Glutamatergic neuron (in vitro differentiated cells): ENCODE measurements around the gene MAGI3. TPM values are rescaled to one million over a fixed set of nuclear protein-coding genes. Genes with fewer than 3 reads are reported as not detected.

Experiments
- DNase-seq: peaks from one replicate; pipeline ENCODE4 v3.0.0; 2022
- H3K27ac Mint-ChIP-seq: one replicate; pipeline ENCODE4 v1.8.0; 2020; ENCODE audit warnings: mild to moderate bottlenecking, mixed read lengths, inconsistent platforms; ENCODE audit not compliant: unreplicated experiment
- H3K27me3 Mint-ChIP-seq: one replicate; pipeline ENCODE4 v1.8.0; 2020; ENCODE audit warnings: mild to moderate bottlenecking, moderate library complexity, mixed read lengths, inconsistent platforms; ENCODE audit not compliant: unreplicated experiment
- H3K36me3 Mint-ChIP-seq: one replicate; pipeline ENCODE4 v1.8.0; 2020; ENCODE audit warnings: mild to moderate bottlenecking, mixed read lengths, inconsistent platforms; ENCODE audit not compliant: unreplicated experiment
- H3K4me1 Mint-ChIP-seq: one replicate; pipeline ENCODE4 v1.8.0; 2020; ENCODE audit warnings: mild to moderate bottlenecking, low read depth, mixed read lengths, inconsistent platforms; ENCODE audit not compliant: unreplicated experiment
- H3K4me3 Mint-ChIP-seq: one replicate; pipeline ENCODE4 v1.8.0; 2020; ENCODE audit warnings: mild to moderate bottlenecking, mixed read lengths, inconsistent platforms; ENCODE audit not compliant: unreplicated experiment
- H3K9me3 Mint-ChIP-seq: one replicate; pipeline ENCODE4 v1.8.0; 2020; ENCODE audit warnings: mild to moderate bottlenecking, moderate library complexity, mixed read lengths, inconsistent platforms; ENCODE audit not compliant: unreplicated experiment
- total RNA-seq: library from RNA; stranded (reverse); fragmentation: NEBNext Ultra II Directional; extraction: Animal tissue kit (Norgen Biotek cat#: 25700); gene quantifications from one replicate; pipeline ENCODE4 v1.2.1, GENCODE V29; 2021; ENCODE audit not compliant: unreplicated experiment
- TF ChIP-seq, protein P1 (sequence below): fragments of 200-600 bp; sonication (generic); IDR thresholded peaks from one replicate; pipeline ENCODE4 v1.5.0; 2021; ENCODE audit not compliant: partially characterized antibody, unreplicated experiment

Gene MAGI3
- total RNA-seq, 1 donor from 2014 or later, result 26.3 TPM

DNA sequence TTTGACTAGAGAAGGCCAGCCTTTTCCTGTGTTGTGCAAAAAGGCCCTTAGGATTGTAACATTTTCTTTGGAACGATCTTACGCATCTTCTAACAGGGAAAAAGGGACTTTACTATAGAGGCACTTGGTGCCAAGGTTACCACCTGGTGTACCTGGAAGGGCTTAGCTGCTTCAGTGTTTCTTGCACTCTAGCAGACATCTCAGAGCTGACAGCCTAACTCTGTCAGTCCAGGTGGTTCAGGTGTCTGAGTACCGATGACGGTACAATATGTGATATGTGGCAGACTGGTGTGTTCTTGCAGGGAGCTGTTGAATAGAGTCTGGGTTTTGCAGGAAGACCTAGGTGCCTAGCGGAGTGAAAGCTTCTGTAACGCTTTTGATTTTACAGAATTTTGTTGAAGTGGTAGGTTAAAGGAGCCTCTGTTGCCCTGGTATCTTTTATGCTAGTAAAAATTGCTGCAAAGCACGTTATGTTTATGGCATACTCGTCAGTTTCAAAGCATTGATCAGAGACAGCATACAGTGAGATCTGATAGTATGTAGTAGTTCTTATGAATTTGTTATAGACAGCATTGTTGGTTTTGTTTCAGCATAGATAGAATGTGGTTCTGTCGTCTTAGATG lies 1.4 kb downstream of the MAGI3 start:
- Mint-ChIP-seq H3K36me3 (no peaks in the 10 kb centered on the region), H3K27ac (peak overlapping the region; percentile 83), H3K9me3 (peaks cover 7% of the 10 kb centered on the region), H3K4me1 (peaks cover 11% of the 10 kb centered on the region), H3K27me3 (peaks cover 4% of the 10 kb centered on the region), H3K4me3 (peak overlapping the region; percentile 89)
- no peak for DNase-seq
- TF ChIP-seq, protein P1, sequence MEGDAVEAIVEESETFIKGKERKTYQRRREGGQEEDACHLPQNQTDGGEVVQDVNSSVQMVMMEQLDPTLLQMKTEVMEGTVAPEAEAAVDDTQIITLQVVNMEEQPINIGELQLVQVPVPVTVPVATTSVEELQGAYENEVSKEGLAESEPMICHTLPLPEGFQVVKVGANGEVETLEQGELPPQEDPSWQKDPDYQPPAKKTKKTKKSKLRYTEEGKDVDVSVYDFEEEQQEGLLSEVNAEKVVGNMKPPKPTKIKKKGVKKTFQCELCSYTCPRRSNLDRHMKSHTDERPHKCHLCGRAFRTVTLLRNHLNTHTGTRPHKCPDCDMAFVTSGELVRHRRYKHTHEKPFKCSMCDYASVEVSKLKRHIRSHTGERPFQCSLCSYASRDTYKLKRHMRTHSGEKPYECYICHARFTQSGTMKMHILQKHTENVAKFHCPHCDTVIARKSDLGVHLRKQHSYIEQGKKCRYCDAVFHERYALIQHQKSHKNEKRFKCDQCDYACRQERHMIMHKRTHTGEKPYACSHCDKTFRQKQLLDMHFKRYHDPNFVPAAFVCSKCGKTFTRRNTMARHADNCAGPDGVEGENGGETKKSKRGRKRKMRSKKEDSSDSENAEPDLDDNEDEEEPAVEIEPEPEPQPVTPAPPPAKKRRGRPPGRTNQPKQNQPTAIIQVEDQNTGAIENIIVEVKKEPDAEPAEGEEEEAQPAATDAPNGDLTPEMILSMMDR, result no peak

DNA sequence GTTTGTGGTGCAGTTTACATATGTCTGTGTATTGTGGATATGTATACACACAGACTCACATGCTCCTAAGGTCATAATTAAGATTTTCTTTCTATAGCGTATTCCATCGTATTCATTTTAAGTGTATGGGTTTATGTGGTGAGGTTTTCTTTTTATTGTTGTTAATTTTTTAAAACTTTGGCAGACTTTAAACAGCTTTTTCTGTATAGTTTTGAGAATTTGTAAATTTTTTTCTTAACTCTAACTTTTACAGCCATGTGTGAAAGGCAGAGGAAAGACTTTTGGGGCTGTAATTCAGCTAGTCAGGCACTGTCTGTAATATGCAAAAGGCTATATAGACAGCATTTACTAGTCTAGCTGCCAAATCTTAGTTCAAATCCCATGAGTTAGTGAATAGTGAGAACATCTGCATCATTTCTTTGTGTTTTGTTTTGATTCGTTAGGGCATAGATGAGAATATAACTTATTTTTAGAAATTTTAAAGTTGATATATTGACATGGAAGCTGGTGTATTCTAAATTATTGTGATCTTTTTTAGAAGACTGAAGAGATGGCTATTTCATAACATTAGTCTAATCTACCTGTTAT lies 2.3 kb downstream of the MAGI3 start:
- H3K27ac Mint-ChIP-seq, result no peak overlapping the region
- H3K27me3 Mint-ChIP-seq, result peaks cover 4% of the 10 kb centered on the region
- peaks cover 7% of the 10 kb centered on the region for H3K9me3 Mint-ChIP-seq
- H3K4me3 Mint-ChIP-seq, result peak overlapping the region; percentile 89
- H3K36me3 Mint-ChIP-seq, result no peaks in the 10 kb centered on the region
- DNase-seq, result no peak
- H3K4me1 Mint-ChIP-seq, result peaks cover 11% of the 10 kb centered on the region
- TF ChIP-seq, protein P1, result no peak

DNA sequence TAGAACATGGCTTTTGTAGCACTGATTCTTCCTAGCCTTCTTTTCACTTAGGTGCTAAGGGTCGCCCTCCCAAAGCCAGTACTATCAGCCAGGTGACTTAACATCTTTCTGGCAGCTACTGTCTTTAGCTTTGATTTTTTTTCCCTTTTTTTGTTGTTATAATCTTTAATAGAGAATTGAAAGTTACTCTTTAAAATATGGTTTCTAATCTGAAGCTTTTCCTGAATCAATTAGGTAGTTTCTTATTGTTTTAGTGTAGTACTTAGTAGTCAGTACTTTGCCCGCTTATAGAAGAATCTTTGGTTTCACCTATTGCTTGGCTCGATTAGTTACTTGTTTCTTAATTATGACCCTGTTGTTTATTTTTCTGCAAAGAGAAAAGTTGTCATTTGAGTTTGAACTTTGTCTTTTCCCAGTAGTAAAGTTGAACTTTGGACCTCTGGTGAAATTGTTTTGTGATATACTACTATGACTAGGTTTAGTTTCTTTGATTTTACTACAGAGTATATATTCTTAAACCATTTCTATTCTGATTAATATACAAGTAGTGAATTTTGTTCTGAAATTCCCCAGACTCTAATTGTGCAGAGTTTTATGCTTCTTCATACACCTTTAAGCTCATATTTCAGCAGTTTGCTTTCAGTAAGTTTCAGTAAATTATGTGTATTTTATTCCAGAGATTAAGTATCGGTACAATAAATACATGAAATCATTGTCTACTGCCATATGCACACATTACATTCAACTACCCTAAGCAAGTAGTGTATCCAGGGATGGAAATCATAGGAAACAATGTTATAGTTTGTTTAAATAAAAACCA lies 3.9 kb downstream of the MAGI3 start:
- H3K4me3 Mint-ChIP-seq, result no peak overlapping the region
- no peak overlapping the region for H3K27ac Mint-ChIP-seq
- peaks cover 4% of the 10 kb centered on the region for H3K9me3 Mint-ChIP-seq
- DNase-seq, result no peak
- TF ChIP-seq, protein P1, result no peak
- peaks cover 12% of the 10 kb centered on the region for H3K4me1 Mint-ChIP-seq
- H3K36me3 Mint-ChIP-seq, result no peaks in the 10 kb centered on the region
- peaks cover 3% of the 10 kb centered on the region for H3K27me3 Mint-ChIP-seq

DNA sequence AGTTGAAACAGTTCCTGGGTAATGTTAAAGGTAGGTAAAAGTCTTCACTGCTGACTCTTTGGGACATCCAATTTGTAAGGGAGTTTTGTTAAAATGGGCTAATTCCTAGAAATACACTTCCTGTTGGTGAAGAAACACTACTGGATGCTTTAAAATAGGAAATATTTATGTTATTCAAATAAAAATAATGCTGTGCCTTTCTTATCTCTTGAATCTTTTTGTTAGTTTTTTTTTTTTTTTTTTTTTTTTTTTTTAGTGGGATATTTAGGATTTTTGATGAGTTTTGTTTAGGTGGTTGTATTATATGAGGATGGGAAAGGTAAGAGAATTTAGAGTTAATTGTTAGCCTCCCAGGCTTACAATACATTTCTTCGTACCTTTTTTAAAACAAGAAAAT lies 4.5 kb downstream of the MAGI3 start:
- no peak overlapping the region for H3K27ac Mint-ChIP-seq
- TF ChIP-seq, protein P1, result no peak
- H3K27me3 Mint-ChIP-seq, result peaks cover 3% of the 10 kb centered on the region
- H3K4me3 Mint-ChIP-seq, result no peak overlapping the region
- H3K9me3 Mint-ChIP-seq, result peaks cover 4% of the 10 kb centered on the region
- H3K4me1 Mint-ChIP-seq, result peaks cover 12% of the 10 kb centered on the region
- no peaks in the 10 kb centered on the region for H3K36me3 Mint-ChIP-seq
- no peak for DNase-seq
